Fibroblast of lung (primary cell): ENCODE measurements around the gene IFI16. TPM values are rescaled to one million over a fixed set of nuclear protein-coding genes. Genes with fewer than 3 reads are reported as not detected.

Source experiments
- DNase-seq, 2 donors: peaks; one replicate each; pipeline versions ENCODE4 v3.0.0 to v3.0.0-alpha.2; 2010; ENCODE audit warnings: low read depth in 2 of 2
- H2AFZ ChIP-seq: 2 replicates; pipeline ENCODE4 v1.5.1; 2012; ENCODE audit warnings: low read length, control low read depth, inconsistent platforms
- H3K27ac ChIP-seq: 2 replicates; pipeline ENCODE4 v1.5.1; 2011; ENCODE audit warnings: low read length, control low read depth; ENCODE audit not compliant: insufficient read depth
- H3K27me3 ChIP-seq: 2 replicates; pipeline ENCODE4 v1.5.1; 2011; ENCODE audit warnings: mild to moderate bottlenecking, low read length; ENCODE audit not compliant: control insufficient read depth, insufficient read depth
- H3K36me3 ChIP-seq: 2 replicates; pipeline ENCODE4 v1.5.1; 2011; ENCODE audit warnings: low read length; ENCODE audit not compliant: control insufficient read depth, insufficient read depth
- H3K4me1 ChIP-seq: 2 replicates; pipeline ENCODE4 v1.5.1; 2011; ENCODE audit warnings: low read length; ENCODE audit not compliant: control insufficient read depth, insufficient read depth; ENCODE audit errors: extremely low read depth
- H3K4me2 ChIP-seq: 2 replicates; pipeline ENCODE4 v1.5.1; 2011; ENCODE audit warnings: low read length, control low read depth; ENCODE audit not compliant: insufficient read depth; ENCODE audit errors: extremely low read depth
- H3K4me3 ChIP-seq, 4 experiments: fragments of 200-600 bp in 1 of 4; sonication (generic) in 1 of 4; replicated peaks in 1 of 4; 2 replicates each; pipeline ENCODE4 v1.5.1; 2011 to 2016; ENCODE audit warnings: low read length in 4 of 4, low read depth in 3 of 4, mild to moderate bottlenecking in 3 of 4, control low read depth in 2 of 4, inconsistent platforms in 1 of 4, mixed read lengths in 1 of 4; ENCODE audit not compliant: insufficient read depth in 1 of 4; ENCODE audit errors: control extremely low read depth in 1 of 4
- H3K79me2 ChIP-seq: 2 replicates; pipeline ENCODE4 v1.5.1; 2012; ENCODE audit warnings: mild to moderate bottlenecking, low read length, inconsistent platforms; ENCODE audit not compliant: control insufficient read depth, insufficient read depth
- H3K9ac ChIP-seq: 2 replicates; pipeline ENCODE4 v1.5.1; 2011; ENCODE audit warnings: mild to moderate bottlenecking, low read length, control low read depth; ENCODE audit not compliant: insufficient read depth
- H3K9me3 ChIP-seq: 2 replicates; pipeline ENCODE4 v1.5.1; 2012; ENCODE audit warnings: low read depth, low read length; ENCODE audit not compliant: control insufficient read depth, insufficient read depth
- H4K20me1 ChIP-seq: 2 replicates; pipeline ENCODE4 v1.5.1; 2011; ENCODE audit warnings: low read length; ENCODE audit not compliant: control insufficient read depth, insufficient read depth; ENCODE audit errors: extremely low read depth
- CTCF ChIP-seq, 2 donors: IDR thresholded peaks in 1 of 2; conservative IDR thresholded peaks in 1 of 2; 1 replicate in 1 of 2; 2 replicates in 1 of 2; pipeline ENCODE4 v1.5.1; 2011 to 2012; ENCODE audit warnings: low read length in 2 of 2, control low read depth in 1 of 2, inconsistent platforms in 1 of 2, low read depth in 1 of 2, mild to moderate bottlenecking in 1 of 2
- EZH2 ChIP-seq: IDR thresholded peaks from 2 replicates; pipeline ENCODE4 v1.5.1; 2012; ENCODE audit warnings: low read length, control low read depth, mild to moderate bottlenecking; ENCODE audit errors: missing control alignments
- polyA minus RNA-seq: library from RNA; depleted of rRNA, polyadenylated mRNA; stranded (reverse); fragments of >200 nt; gene quantifications from 2 replicates; pipeline ENCODE4 v1.2.3, GENCODE V29; 2011; ENCODE audit warnings: low replicate concordance
- polyA plus RNA-seq, 2 donors: library from polyadenylated mRNA; depleted of rRNA in 1 of 2; stranded (reverse) in 1 of 2; unstranded in 1 of 2; fragments of >200 nt; gene quantifications; 2 replicates each; pipeline ENCODE4 v1.2.1, GENCODE V29; 2011 to 2012; ENCODE audit warnings: missing spikeins in 1 of 2
- total RNA-seq: library from RNA; depleted of rRNA; stranded (reverse); fragments of >200 nt; gene quantifications from 2 replicates; pipeline ENCODE4 v1.2.1, GENCODE V29; 2014

IFI16 gene
- total RNA-seq (134 and 141 TPM in 2 replicates), polyA plus RNA-seq (193 and 223 TPM in 2 replicates), polyA minus RNA-seq (22.7 and 29.1 TPM in 2 replicates)
- 124 and 152 TPM in 2 replicates for polyA plus RNA-seq (2012)

- peak; percentile 97 to 98 for DNase-seq
- Histone ChIP-seq H2AFZ (peak within 1 kb of the TSS; percentile 83), H3K36me3 (no peaks in the 10 kb centered on the region), H3K9me3 (no peaks in the 10 kb centered on the region), H3K4me2 (peak within 1 kb of the TSS; percentile 52), H3K27me3 (no peaks in the 10 kb centered on the region), H3K27ac (peak within 1 kb of the TSS; percentile 94), H3K4me3 (peak within 1 kb of the TSS; percentile 71 to 100 (median 84)), H4K20me1 (no peaks in the 10 kb centered on the region), H3K4me1 (peaks cover 11% of the 10 kb centered on the region), H3K79me2 (peaks cover 46% of the 10 kb centered on the region), H3K9ac (peak within 1 kb of the TSS; percentile 75)
- TF ChIP-seq EZH2 (no peak), CTCF (conservative IDR thresholded peaks at IDR 0.05 in 1 of 2, IDR thresholded peaks at IDR 0.05 in 1 of 2; ENCODE audit: low read depth in 1 of 2, low read length in 2 of 2) (no peak)
These were observed at the start of gene IFI16 for GRCh38 chr1:159009704-159010361. Gene IFI16 (plus strand): TSS chr1:159009907. CDS start chr1:159014681, 4,774 bp downstream.

- H3K27ac ChIP-seq: no peak overlapping the region
- no peaks in the 10 kb centered on the region for H3K4me1 ChIP-seq
- DNase-seq: no peak
- no peak overlapping the region for H3K4me2 ChIP-seq
- H3K27me3 ChIP-seq: no peaks in the 10 kb centered on the region
- H2AFZ ChIP-seq: no peak overlapping the region
- H3K36me3 ChIP-seq: no peaks in the 10 kb centered on the region
- H3K4me3 ChIP-seq: no peak overlapping the region
- no peaks in the 10 kb centered on the region for H4K20me1 ChIP-seq
- H3K9ac ChIP-seq: no peak overlapping the region
- no peaks in the 10 kb centered on the region for H3K79me2 ChIP-seq
- H3K9me3 ChIP-seq: no peaks in the 10 kb centered on the region
- no peak for TF ChIP-seq EZH2
- TF ChIP-seq CTCF (conservative IDR thresholded peaks at IDR 0.05 in 1 of 2, IDR thresholded peaks at IDR 0.05 in 1 of 2; ENCODE audit: low read depth in 1 of 2, low read length in 2 of 2): no peak
These were observed 48.5 kb upstream of the IFI16 start for GRCh38 chr1:158961178-158961577.

- no peak overlapping the region for H3K4me2 ChIP-seq
- H3K27ac ChIP-seq: no peak overlapping the region
- no peaks in the 10 kb centered on the region for H3K36me3 ChIP-seq
- no peak overlapping the region for H2AFZ ChIP-seq
- H3K9ac ChIP-seq: no peak overlapping the region
- TF ChIP-seq EZH2 (no peak), CTCF (conservative IDR thresholded peaks at IDR 0.05 in 1 of 2, IDR thresholded peaks at IDR 0.05 in 1 of 2; ENCODE audit: low read depth in 1 of 2, low read length in 2 of 2) (no peak)
- DNase-seq: no peak
- no peaks in the 10 kb centered on the region for H3K4me1 ChIP-seq
- H3K27me3 ChIP-seq: no peaks in the 10 kb centered on the region
- H3K9me3 ChIP-seq: no peaks in the 10 kb centered on the region
- no peaks in the 10 kb centered on the region for H3K79me2 ChIP-seq
- no peak overlapping the region for H3K4me3 ChIP-seq
- H4K20me1 ChIP-seq: no peaks in the 10 kb centered on the region
These were observed 46.7 kb upstream of the IFI16 start for GRCh38 chr1:158962983-158963382.
